ENCODE measurements around the gene NAP1L1. TPM values are rescaled to one million over a fixed set of nuclear protein-coding genes. Genes with fewer than 3 reads are reported as not detected.
"Not testable (repeated sequence)": the region's sequence is repeated elsewhere in the genome, so short reads cannot be mapped to it uniquely, and the experiment has no call there.

The NAP1L1 gene
- total RNA-seq, 1 donor from 2014 or later: 1,539 TPM

DNA sequence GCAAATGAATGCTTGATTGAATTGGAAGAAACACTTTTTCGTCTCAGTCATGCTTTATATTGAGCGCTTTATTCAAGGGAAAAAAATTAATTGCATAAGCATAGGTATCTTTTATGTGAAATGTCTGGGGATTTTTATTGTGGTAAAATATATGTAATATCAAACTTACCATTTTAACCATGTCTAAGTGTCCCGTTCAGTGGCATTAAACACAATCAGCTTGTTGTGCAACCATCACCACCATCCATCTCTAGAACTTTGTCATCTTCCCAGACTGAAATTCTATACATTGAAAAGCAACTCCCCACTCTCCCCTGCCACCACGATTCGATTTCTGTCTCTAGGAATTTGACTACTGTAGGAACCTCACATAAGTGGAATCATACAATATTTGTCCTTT, 92.7 kb downstream of the NAP1L1 start:
- Histone ChIP-seq H3K4me3 (no peak overlapping the region), H3K4me1 (no peaks in the 10 kb centered on the region), H3F3A (ENCODE audit: low read depth) (no peaks in the 10 kb centered on the region), H3K9ac (no peak overlapping the region), H3K27ac (no peak overlapping the region), H3K36me3 (no peaks in the 10 kb centered on the region), H3K27me3 (no peaks in the 10 kb centered on the region), H3K9me3 (ENCODE audit: low read depth) (no peaks in the 10 kb centered on the region), H3K79me2 (ENCODE audit: low read depth) (no peaks in the 10 kb centered on the region), H4K20me1 (ENCODE audit: low read depth) (no peaks in the 10 kb centered on the region), H2AFZ (replicated peaks) (no peak overlapping the region), H3K4me2 (no peak overlapping the region)
- TF ChIP-seq CTCF (IDR thresholded peaks at IDR 0.05) (no peak), EZH2phosphoT487 (IDR thresholded peaks at IDR 0.05) (no peak), EZH2 (IDR thresholded peaks at IDR 0.05) (no peak)
- H3K27me3 Mint-ChIP-seq (ENCODE audit: insufficient read depth, low read depth): peaks cover 5% of the 10 kb centered on the region
- no peak for DNase-seq (ENCODE audit: low spot score)
- H3K4me1 Mint-ChIP-seq: no peaks in the 10 kb centered on the region
- H3K9me3 Mint-ChIP-seq: peaks cover 20% of the 10 kb centered on the region
- no peak overlapping the region for H3K27ac Mint-ChIP-seq
- no peaks in the 10 kb centered on the region for H3K36me3 Mint-ChIP-seq
- no peak overlapping the region for H3K4me3 Mint-ChIP-seq

GRCh38 chr12:75990189-75990912, 94.1 kb downstream of the NAP1L1 start:
- Histone ChIP-seq H3K79me2 (ENCODE audit: low read depth) (no peaks in the 10 kb centered on the region), H4K20me1 (ENCODE audit: low read depth) (no peaks in the 10 kb centered on the region), H3K27ac (no peak overlapping the region), H3K9ac (no peak overlapping the region), H3F3A (ENCODE audit: low read depth) (no peaks in the 10 kb centered on the region), H3K27me3 (no peaks in the 10 kb centered on the region), H3K9me3 (ENCODE audit: low read depth) (no peaks in the 10 kb centered on the region), H3K4me3 (no peak overlapping the region), H3K4me2 (no peak overlapping the region), H3K4me1 (no peaks in the 10 kb centered on the region), H2AFZ (replicated peaks) (no peak overlapping the region), H3K36me3 (no peaks in the 10 kb centered on the region)
- no peak for TF ChIP-seq CTCF (IDR thresholded peaks at IDR 0.05)
- TF ChIP-seq EZH2 (IDR thresholded peaks at IDR 0.05): no peak
- TF ChIP-seq EZH2phosphoT487 (IDR thresholded peaks at IDR 0.05): no peak
- H3K4me3 Mint-ChIP-seq: no peak overlapping the region
- H3K36me3 Mint-ChIP-seq: no peaks in the 10 kb centered on the region
- DNase-seq (ENCODE audit: low spot score): no peak
- H3K27ac Mint-ChIP-seq: no peak overlapping the region
- peaks cover 20% of the 10 kb centered on the region for H3K9me3 Mint-ChIP-seq
- peaks cover 5% of the 10 kb centered on the region for H3K4me1 Mint-ChIP-seq
- peaks cover 5% of the 10 kb centered on the region for H3K27me3 Mint-ChIP-seq (ENCODE audit: insufficient read depth, low read depth)

- not testable (repeated sequence) for H3K4me2 ChIP-seq; H3K4me3 ChIP-seq; H3K4me1 Mint-ChIP-seq; H3K36me3 Mint-ChIP-seq; H3K9ac ChIP-seq; H3K27ac Mint-ChIP-seq; H4K20me1 ChIP-seq (ENCODE audit: low read depth); H3K9me3 ChIP-seq (ENCODE audit: low read depth); H3K79me2 ChIP-seq (ENCODE audit: low read depth); H3K27ac ChIP-seq; DNase-seq (ENCODE audit: low spot score); H3K36me3 ChIP-seq; H3K27me3 ChIP-seq; H3K4me1 ChIP-seq; H3K27me3 Mint-ChIP-seq (ENCODE audit: insufficient read depth, low read depth); H2AFZ ChIP-seq (replicated peaks); H3K4me3 Mint-ChIP-seq; H3F3A ChIP-seq (ENCODE audit: low read depth)
- H3K9me3 Mint-ChIP-seq: peaks cover 20% of the 10 kb centered on the region
Observed at GRCh38 chr12:75987709-75988108, 96.8 kb downstream of the NAP1L1 start.

Other genes starting within 250 kb of the NAP1L1 start
- gene PHLDA1, start 52.9 kb downstream of the NAP1L1 start, total RNA-seq (ENCODE audit: low replicate concordance): 1.1 and 1.2 TPM in 2 replicates